Kidney (tissue), 14 donors: ENCODE results near the gene LITAF. TPM values are rescaled to one million over a fixed set of nuclear protein-coding genes. Genes with fewer than 3 reads are reported as not detected.
"Not testable (repeated sequence)": the region's sequence is repeated elsewhere in the genome, so short reads cannot be mapped to it uniquely, and the experiment has no call there.

ENCODE experiments used
- DNase-seq, 5 donors: peaks; one replicate each; pipeline ENCODE4 v3.0.0-alpha.2; 2013 to 2020
- FAIRE-seq: peaks from 2 replicates; lab custom pipeline; 2012; peaks lifted over from hg19 to GRCh38; lab: Jason Lieb, UNC
- H3K27ac ChIP-seq, 2 donors: one replicate each; pipeline ENCODE4 v1.7.0; 2013; ENCODE audit warnings: low read depth in 2 of 2, low read length in 2 of 2, inconsistent platforms in 1 of 2
- H3K27me3 ChIP-seq: one replicate; pipeline ENCODE4 v1.7.1; 2013; ENCODE audit warnings: low read length, inconsistent platforms; ENCODE audit not compliant: control insufficient read depth, insufficient read depth
- H3K36me3 ChIP-seq, 3 donors: one replicate each; pipeline versions ENCODE4 v1.7.0 to v1.7.1; 2013; ENCODE audit warnings: low read length in 3 of 3, control low read depth in 1 of 3, inconsistent platforms in 1 of 3; ENCODE audit not compliant: insufficient read depth in 3 of 3, control insufficient read depth in 2 of 3
- H3K4me1 ChIP-seq, 3 donors: one replicate each; pipeline versions ENCODE4 v1.7.0 to v1.7.1; 2013; ENCODE audit warnings: low read length in 3 of 3, inconsistent platforms in 1 of 3, low read depth in 1 of 3; ENCODE audit not compliant: control insufficient read depth in 2 of 3, insufficient read depth in 2 of 3
- H3K4me3 ChIP-seq, 3 donors: one replicate each; pipeline versions ENCODE4 v1.7.0 to v1.8.1; 2013; ENCODE audit warnings: low read length in 3 of 3, control low read depth in 1 of 3, inconsistent platforms in 1 of 3
- H3K9ac ChIP-seq, 3 donors: one replicate each; pipeline versions ENCODE4 v1.7.0 to v1.7.1; 2013; ENCODE audit warnings: low read length in 3 of 3, control low read depth in 1 of 3, inconsistent platforms in 1 of 3
- H3K9me3 ChIP-seq, 3 donors: one replicate each; pipeline versions ENCODE4 v1.7.0 to v1.7.1; 2013; ENCODE audit warnings: low read length in 3 of 3, control low read depth in 1 of 3, inconsistent platforms in 1 of 3; ENCODE audit not compliant: control insufficient read depth in 2 of 3, insufficient read depth in 1 of 3
- intact Hi-C: fragments of 100-400 bp; cut with DNase I; formaldehyde crosslinking; loops from one replicate; pipeline ENCODE4 v1.11.1; 2022
- polyA plus RNA-seq: library from polyadenylated mRNA; stranded (reverse); fragments of 350-450 nt; fragmentation: Illumina TruSeq; extraction: RNeasy Lipid Tissue Mini Kit (QIAGEN cat#74804); gene quantifications from one replicate; pipeline ENCODE4 v1.2.3, GENCODE V29; 2014; ENCODE audit warnings: low read depth, low replicate concordance; ENCODE audit not compliant: insufficient read depth
- total RNA-seq: library from RNA; stranded (reverse); fragmentation: NEBNext Ultra II Directional; extraction: Animal tissue kit (Norgen Biotek cat#: 25700); gene quantifications from one replicate; pipeline ENCODE4 v1.2.1, GENCODE V29; 2021
- TF ChIP-seq, protein P1 (sequence below): IDR thresholded peaks from 3 replicates; pipeline ENCODE4 v1.5.1; 2012; ENCODE audit warnings: mild to moderate bottlenecking, moderate library complexity, borderline replicate concordance; ENCODE audit not compliant: insufficient read depth; ENCODE audit errors: extremely low read depth
- donor health status: control.
- donor health status: control.
- donor health status: control.
- donor health status: control.
- donor health status: control.
- donor health status: DM: yes; HTN: yes; CAD: no.
- donor health status: Normal renal cell carcinoma (clear cell type).

LITAF gene
- total and polyA plus RNA-seq, 2 donors from 2014 or later = 121 to 171 TPM

DNA sequence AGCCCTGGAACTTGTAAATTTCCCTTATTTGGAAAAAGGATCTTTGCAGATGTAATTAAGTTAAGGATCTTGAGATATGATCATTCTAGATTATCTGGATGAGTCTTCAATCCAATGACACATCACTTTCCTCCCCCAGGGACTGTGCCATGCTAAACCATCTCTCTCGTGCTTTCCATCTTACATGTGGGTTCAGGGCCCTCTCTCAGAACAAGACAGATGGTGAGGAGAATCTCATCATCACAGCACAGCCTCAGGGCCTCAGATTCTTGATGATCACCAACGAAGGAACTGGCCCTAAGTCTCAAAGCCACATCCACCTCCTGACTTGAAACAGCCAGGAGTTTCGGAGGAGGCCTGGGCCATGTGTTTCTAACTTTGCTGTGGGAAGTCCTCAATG is 78.7 kb downstream of the LITAF start:
- Histone ChIP-seq H3K27me3 (no peaks in the 10 kb centered on the region), H3K9ac (no peak overlapping the region), H3K4me1 (no peaks in the 10 kb centered on the region), H3K4me3 (no peak overlapping the region), H3K9me3 (no peaks in the 10 kb centered on the region), H3K27ac (no peak overlapping the region), H3K36me3 (no peaks in the 10 kb centered on the region)
- DNase-seq (no peak), FAIRE-seq (no peak)
- TF ChIP-seq, protein P1, sequence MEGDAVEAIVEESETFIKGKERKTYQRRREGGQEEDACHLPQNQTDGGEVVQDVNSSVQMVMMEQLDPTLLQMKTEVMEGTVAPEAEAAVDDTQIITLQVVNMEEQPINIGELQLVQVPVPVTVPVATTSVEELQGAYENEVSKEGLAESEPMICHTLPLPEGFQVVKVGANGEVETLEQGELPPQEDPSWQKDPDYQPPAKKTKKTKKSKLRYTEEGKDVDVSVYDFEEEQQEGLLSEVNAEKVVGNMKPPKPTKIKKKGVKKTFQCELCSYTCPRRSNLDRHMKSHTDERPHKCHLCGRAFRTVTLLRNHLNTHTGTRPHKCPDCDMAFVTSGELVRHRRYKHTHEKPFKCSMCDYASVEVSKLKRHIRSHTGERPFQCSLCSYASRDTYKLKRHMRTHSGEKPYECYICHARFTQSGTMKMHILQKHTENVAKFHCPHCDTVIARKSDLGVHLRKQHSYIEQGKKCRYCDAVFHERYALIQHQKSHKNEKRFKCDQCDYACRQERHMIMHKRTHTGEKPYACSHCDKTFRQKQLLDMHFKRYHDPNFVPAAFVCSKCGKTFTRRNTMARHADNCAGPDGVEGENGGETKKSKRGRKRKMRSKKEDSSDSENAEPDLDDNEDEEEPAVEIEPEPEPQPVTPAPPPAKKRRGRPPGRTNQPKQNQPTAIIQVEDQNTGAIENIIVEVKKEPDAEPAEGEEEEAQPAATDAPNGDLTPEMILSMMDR = no peak
- intact Hi-C loops = no loop called here

- no peak overlapping the region for H3K27ac ChIP-seq
- intact Hi-C loops = no loop called here
- DNase-seq (no peak), FAIRE-seq (no peak)
- H3K36me3 ChIP-seq = no peaks in the 10 kb centered on the region
- no peaks in the 10 kb centered on the region for H3K27me3 ChIP-seq
- H3K9me3 ChIP-seq = no peaks in the 10 kb centered on the region
- no peak overlapping the region for H3K4me3 ChIP-seq
- TF ChIP-seq, protein P1 = no peak
- H3K4me1 ChIP-seq = no peaks in the 10 kb centered on the region
- H3K9ac ChIP-seq = no peak overlapping the region
Measured at GRCh38 chr16:11507350-11507749, 79.4 kb downstream of the LITAF start.

- FAIRE-seq (no peak), DNase-seq (peak in 1 of 5 donors; percentile 58)
- TF ChIP-seq, protein P1 = no peak
- Histone ChIP-seq H3K27me3 (no peaks in the 10 kb centered on the region), H3K4me3 (no peak overlapping the region), H3K27ac (peak overlapping the region in 1 of 2 donors; percentile 8), H3K4me1 (no peaks in the 10 kb centered on the region), H3K9ac (no peak overlapping the region), H3K9me3 (no peaks in the 10 kb centered on the region), H3K36me3 (no peaks in the 10 kb centered on the region)
- intact Hi-C loops = no loop called here
Measured at GRCh38 chr16:11506741-11507305, 79.9 kb downstream of the LITAF start.

- H3K27ac ChIP-seq, H3K27me3 ChIP-seq, H3K4me1 ChIP-seq, H3K36me3 ChIP-seq, H3K9me3 ChIP-seq, H3K4me3 ChIP-seq, DNase-seq, intact Hi-C loops, FAIRE-seq, H3K9ac ChIP-seq: not testable (repeated sequence)
Measured at GRCh38 chr16:11504261-11504660, 82.5 kb downstream of the LITAF start.
